ENCODE data around the gene LYPD1. TPM values are rescaled to one million over a fixed set of nuclear protein-coding genes. Genes with fewer than 3 reads are reported as not detected.

The LYPD1 gene
- total and polyA plus RNA-seq, 2 experiments from 2014 or later: 1.5 to 4.2 TPM

- no peak overlapping the region for H3K4me3 ChIP-seq
- no peaks in the 10 kb centered on the region for H3F3A ChIP-seq (replicated peaks; ENCODE audit: low read depth)
- no peak overlapping the region for H3K27ac Mint-ChIP-seq
- no peaks in the 10 kb centered on the region for H4K20me1 ChIP-seq (replicated peaks; ENCODE audit: insufficient read depth)
- H3K4me1 ChIP-seq (ENCODE audit: insufficient read depth): peaks cover 22% of the 10 kb centered on the region
- ATAC-seq (no peak), DNase-seq (ENCODE audit: low spot score) (no peak)
- H3K27me3 ChIP-seq (ENCODE audit: insufficient read depth): no peaks in the 10 kb centered on the region
- no peaks in the 10 kb centered on the region for H3K79me2 ChIP-seq (replicated peaks; ENCODE audit: insufficient read depth)
- H3K27me3 Mint-ChIP-seq (ENCODE audit: insufficient read depth, low read depth, poor library complexity): peaks cover 9% of the 10 kb centered on the region
- no peak for TF ChIP-seq STAT1 (IDR thresholded peaks at IDR 0.05; ENCODE audit: unreplicated experiment)
- H3K4me3 Mint-ChIP-seq: no peak overlapping the region
- no peaks in the 10 kb centered on the region for H3K36me3 Mint-ChIP-seq (ENCODE audit: low read depth)
- H3K4me1 Mint-ChIP-seq: peaks cover 19% of the 10 kb centered on the region
- H3K27ac ChIP-seq (ENCODE audit: low read depth): no peak overlapping the region
- no peaks in the 10 kb centered on the region; the same call in 1 of the 2 replicates for H3K9me2 ChIP-seq (ENCODE audit: insufficient read depth)
- H3K36me3 ChIP-seq (ENCODE audit: insufficient read depth): no peaks in the 10 kb centered on the region
- H3K4me2 ChIP-seq: no peak overlapping the region
- no peaks in the 10 kb centered on the region for H3K9me3 Mint-ChIP-seq
- H2AFZ ChIP-seq: no peak overlapping the region
These were observed 15.7 kb downstream of the LYPD1 start for GRCh38 chr2:132654335-132654734.

GRCh38 chr2:132652474-132652873 lies 17.5 kb downstream of the LYPD1 start:
- H3K27ac Mint-ChIP-seq: no peak overlapping the region
- no peaks in the 10 kb centered on the region for H3K36me3 Mint-ChIP-seq (ENCODE audit: low read depth)
- H3K79me2 ChIP-seq (replicated peaks; ENCODE audit: insufficient read depth): no peaks in the 10 kb centered on the region
- DNase-seq (ENCODE audit: low spot score): no peak
- peaks cover 22% of the 10 kb centered on the region for H3K4me1 ChIP-seq (ENCODE audit: insufficient read depth)
- no peak overlapping the region for H3K4me3 Mint-ChIP-seq
- no peaks in the 10 kb centered on the region for H3K27me3 ChIP-seq (ENCODE audit: insufficient read depth)
- no peaks in the 10 kb centered on the region for H3F3A ChIP-seq (replicated peaks; ENCODE audit: low read depth)
- H3K27ac ChIP-seq (ENCODE audit: low read depth): no peak overlapping the region
- H3K9me2 ChIP-seq (ENCODE audit: insufficient read depth): no peaks in the 10 kb centered on the region
- no peaks in the 10 kb centered on the region for H4K20me1 ChIP-seq (replicated peaks; ENCODE audit: insufficient read depth)
- peaks cover 19% of the 10 kb centered on the region for H3K4me1 Mint-ChIP-seq
- H3K36me3 ChIP-seq (ENCODE audit: insufficient read depth): no peaks in the 10 kb centered on the region
- no peak overlapping the region for H3K4me2 ChIP-seq
- H3K9me3 Mint-ChIP-seq: no peaks in the 10 kb centered on the region
- TF ChIP-seq JUNB (IDR thresholded peaks at IDR 0.05; ENCODE audit: unreplicated experiment) (no peak), CTCF (conservative IDR thresholded peaks at IDR 0.05; ENCODE audit: low read depth in 2 of 2) (no peak), EZH2phosphoT487 (IDR thresholded peaks at IDR 0.05; ENCODE audit: unreplicated experiment) (no peak), POLR2AphosphoS5 (IDR thresholded peaks at IDR 0.05; ENCODE audit: low read depth) (no peak), STAT1 (IDR thresholded peaks at IDR 0.05; ENCODE audit: unreplicated experiment) (no peak)
- TF ChIP-seq, protein P1, sequence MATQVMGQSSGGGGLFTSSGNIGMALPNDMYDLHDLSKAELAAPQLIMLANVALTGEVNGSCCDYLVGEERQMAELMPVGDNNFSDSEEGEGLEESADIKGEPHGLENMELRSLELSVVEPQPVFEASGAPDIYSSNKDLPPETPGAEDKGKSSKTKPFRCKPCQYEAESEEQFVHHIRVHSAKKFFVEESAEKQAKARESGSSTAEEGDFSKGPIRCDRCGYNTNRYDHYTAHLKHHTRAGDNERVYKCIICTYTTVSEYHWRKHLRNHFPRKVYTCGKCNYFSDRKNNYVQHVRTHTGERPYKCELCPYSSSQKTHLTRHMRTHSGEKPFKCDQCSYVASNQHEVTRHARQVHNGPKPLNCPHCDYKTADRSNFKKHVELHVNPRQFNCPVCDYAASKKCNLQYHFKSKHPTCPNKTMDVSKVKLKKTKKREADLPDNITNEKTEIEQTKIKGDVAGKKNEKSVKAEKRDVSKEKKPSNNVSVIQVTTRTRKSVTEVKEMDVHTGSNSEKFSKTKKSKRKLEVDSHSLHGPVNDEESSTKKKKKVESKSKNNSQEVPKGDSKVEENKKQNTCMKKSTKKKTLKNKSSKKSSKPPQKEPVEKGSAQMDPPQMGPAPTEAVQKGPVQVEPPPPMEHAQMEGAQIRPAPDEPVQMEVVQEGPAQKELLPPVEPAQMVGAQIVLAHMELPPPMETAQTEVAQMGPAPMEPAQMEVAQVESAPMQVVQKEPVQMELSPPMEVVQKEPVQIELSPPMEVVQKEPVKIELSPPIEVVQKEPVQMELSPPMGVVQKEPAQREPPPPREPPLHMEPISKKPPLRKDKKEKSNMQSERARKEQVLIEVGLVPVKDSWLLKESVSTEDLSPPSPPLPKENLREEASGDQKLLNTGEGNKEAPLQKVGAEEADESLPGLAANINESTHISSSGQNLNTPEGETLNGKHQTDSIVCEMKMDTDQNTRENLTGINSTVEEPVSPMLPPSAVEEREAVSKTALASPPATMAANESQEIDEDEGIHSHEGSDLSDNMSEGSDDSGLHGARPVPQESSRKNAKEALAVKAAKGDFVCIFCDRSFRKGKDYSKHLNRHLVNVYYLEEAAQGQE (IDR thresholded peaks at IDR 0.05; ENCODE audit: unreplicated experiment): no peak
- TF ChIP-seq, protein P2, sequence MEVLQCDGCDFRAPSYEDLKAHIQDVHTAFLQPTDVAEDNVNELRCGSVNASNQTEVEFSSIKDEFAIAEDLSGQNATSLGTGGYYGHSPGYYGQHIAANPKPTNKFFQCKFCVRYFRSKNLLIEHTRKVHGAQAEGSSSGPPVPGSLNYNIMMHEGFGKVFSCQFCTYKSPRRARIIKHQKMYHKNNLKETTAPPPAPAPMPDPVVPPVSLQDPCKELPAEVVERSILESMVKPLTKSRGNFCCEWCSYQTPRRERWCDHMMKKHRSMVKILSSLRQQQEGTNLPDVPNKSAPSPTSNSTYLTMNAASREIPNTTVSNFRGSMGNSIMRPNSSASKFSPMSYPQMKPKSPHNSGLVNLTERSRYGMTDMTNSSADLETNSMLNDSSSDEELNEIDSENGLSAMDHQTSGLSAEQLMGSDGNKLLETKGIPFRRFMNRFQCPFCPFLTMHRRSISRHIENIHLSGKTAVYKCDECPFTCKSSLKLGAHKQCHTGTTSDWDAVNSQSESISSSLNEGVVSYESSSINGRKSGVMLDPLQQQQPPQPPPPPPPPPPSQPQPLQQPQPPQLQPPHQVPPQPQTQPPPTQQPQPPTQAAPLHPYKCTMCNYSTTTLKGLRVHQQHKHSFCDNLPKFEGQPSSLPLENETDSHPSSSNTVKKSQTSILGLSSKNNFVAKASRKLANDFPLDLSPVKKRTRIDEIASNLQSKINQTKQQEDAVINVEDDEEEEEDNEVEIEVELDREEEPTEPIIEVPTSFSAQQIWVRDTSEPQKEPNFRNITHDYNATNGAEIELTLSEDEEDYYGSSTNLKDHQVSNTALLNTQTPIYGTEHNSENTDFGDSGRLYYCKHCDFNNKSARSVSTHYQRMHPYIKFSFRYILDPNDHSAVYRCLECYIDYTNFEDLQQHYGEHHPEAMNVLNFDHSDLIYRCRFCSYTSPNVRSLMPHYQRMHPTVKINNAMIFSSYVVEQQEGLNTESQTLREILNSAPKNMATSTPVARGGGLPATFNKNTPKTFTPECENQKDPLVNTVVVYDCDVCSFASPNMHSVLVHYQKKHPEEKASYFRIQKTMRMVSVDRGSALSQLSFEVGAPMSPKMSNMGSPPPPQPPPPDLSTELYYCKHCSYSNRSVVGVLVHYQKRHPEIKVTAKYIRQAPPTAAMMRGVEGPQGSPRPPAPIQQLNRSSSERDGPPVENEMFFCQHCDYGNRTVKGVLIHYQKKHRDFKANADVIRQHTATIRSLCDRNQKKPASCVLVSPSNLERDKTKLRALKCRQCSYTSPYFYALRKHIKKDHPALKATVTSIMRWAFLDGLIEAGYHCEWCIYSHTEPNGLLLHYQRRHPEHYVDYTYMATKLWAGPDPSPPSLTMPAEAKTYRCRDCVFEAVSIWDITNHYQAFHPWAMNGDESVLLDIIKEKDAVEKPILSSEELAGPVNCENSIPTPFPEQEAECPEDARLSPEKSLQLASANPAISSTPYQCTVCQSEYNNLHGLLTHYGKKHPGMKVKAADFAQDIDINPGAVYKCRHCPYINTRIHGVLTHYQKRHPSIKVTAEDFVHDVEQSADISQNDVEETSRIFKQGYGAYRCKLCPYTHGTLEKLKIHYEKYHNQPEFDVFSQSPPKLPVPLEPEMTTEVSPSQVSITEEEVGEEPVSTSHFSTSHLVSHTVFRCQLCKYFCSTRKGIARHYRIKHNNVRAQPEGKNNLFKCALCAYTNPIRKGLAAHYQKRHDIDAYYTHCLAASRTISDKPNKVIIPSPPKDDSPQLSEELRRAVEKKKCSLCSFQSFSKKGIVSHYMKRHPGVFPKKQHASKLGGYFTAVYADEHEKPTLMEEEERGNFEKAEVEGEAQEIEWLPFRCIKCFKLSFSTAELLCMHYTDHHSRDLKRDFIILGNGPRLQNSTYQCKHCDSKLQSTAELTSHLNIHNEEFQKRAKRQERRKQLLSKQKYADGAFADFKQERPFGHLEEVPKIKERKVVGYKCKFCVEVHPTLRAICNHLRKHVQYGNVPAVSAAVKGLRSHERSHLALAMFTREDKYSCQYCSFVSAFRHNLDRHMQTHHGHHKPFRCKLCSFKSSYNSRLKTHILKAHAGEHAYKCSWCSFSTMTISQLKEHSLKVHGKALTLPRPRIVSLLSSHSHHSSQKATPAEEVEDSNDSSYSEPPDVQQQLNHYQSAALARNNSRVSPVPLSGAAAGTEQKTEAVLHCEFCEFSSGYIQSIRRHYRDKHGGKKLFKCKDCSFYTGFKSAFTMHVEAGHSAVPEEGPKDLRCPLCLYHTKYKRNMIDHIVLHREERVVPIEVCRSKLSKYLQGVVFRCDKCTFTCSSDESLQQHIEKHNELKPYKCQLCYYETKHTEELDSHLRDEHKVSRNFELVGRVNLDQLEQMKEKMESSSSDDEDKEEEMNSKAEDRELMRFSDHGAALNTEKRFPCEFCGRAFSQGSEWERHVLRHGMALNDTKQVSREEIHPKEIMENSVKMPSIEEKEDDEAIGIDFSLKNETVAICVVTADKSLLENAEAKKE (CRISPR knock-in tag; IDR thresholded peaks at IDR 0.05): no peak
- ATAC-seq: no peak
- no peak overlapping the region for H3K4me3 ChIP-seq
- peaks cover 12% of the 10 kb centered on the region for H3K27me3 Mint-ChIP-seq (ENCODE audit: insufficient read depth, low read depth, poor library complexity)
- H2AFZ ChIP-seq: no peak overlapping the region
